ENCODE results near the gene MTMR6.

GRCh38 chr13:25207291-25207810 lies 79.9 kb downstream of the MTMR6 start:
- TF ChIP-seq EZH2 (IDR thresholded peaks at IDR 0.05; ENCODE audit: low read depth) = no peak
- no peak for TF ChIP-seq CTCF (conservative IDR thresholded peaks at IDR 0.05)
